NCI-H748 treated with DMSO at 0.1 percent for 48 hours (cell line): Measurements from ENCODE around the gene KRT20.
"Not testable (repeated sequence)": the region's sequence is repeated elsewhere in the genome, so short reads cannot be mapped to it uniquely, and the experiment has no call there.

Experiments
- DNase-seq: peaks from one replicate; lab custom pipeline; 2025; lab: John Stamatoyannopoulos, UW

Gene KRT20

GRCh38 chr17:40884708-40885512 is at the start of gene KRT20:
Gene KRT20 (minus strand): TSS chr17:40885242. CDS start chr17:40885185, 57 bp downstream.
- DNase-seq, result no peak

- DNase-seq, result no peak
Measured at GRCh38 chr17:40932608-40933007, 47.6 kb upstream of the KRT20 start.

GRCh38 chr17:40931311-40931710 is 46.3 kb upstream of the KRT20 start:
- DNase-seq, result no peak

GRCh38 chr17:40926341-40926740 is 41.3 kb upstream of the KRT20 start:
- no peak for DNase-seq

GRCh38 chr17:40922239-40922638 is 37.2 kb upstream of the KRT20 start:
- DNase-seq, result no peak

GRCh38 chr17:40921026-40921425 is 36.0 kb upstream of the KRT20 start:
- no peak for DNase-seq

GRCh38 chr17:40917116-40917515 is 32.1 kb upstream of the KRT20 start:
- not testable (repeated sequence) for DNase-seq

- DNase-seq, result no peak
Measured at GRCh38 chr17:40916366-40916765, 31.3 kb upstream of the KRT20 start.

GRCh38 chr17:40915721-40916256 is 30.7 kb upstream of the KRT20 start:
- no peak for DNase-seq

GRCh38 chr17:40915199-40915661 is 30.2 kb upstream of the KRT20 start:
- no peak for DNase-seq

GRCh38 chr17:40914075-40914855 is 29.2 kb upstream of the KRT20 start:
- no peak for DNase-seq

GRCh38 chr17:40912486-40913210 is 27.6 kb upstream of the KRT20 start:
- DNase-seq, result no peak

GRCh38 chr17:40910441-40910841 is 25.4 kb upstream of the KRT20 start:
- DNase-seq, result no peak

- DNase-seq, result peak; percentile 93
Measured at GRCh38 chr17:40909755-40910154, 24.7 kb upstream of the KRT20 start.

- peak; percentile 93 for DNase-seq
Measured at GRCh38 chr17:40909351-40909750, 24.3 kb upstream of the KRT20 start.

GRCh38 chr17:40906613-40907012 is 21.6 kb upstream of the KRT20 start:
- DNase-seq, result no peak

- no peak for DNase-seq
Measured at GRCh38 chr17:40905370-40905769, 20.3 kb upstream of the KRT20 start.

GRCh38 chr17:40903129-40903847 is 18.2 kb upstream of the KRT20 start:
- peak; percentile 92 for DNase-seq

- no peak for DNase-seq
Measured at GRCh38 chr17:40902498-40902897, 17.5 kb upstream of the KRT20 start.

GRCh38 chr17:40901981-40902474 is 17.0 kb upstream of the KRT20 start:
- peak; percentile 94 for DNase-seq

GRCh38 chr17:40900809-40901356 is 15.8 kb upstream of the KRT20 start:
- no peak for DNase-seq
